ENCODE results near the gene GPC3.
"Not testable (repeated sequence)": the region's sequence is repeated elsewhere in the genome, so short reads cannot be mapped to it uniquely, and the experiment has no call there.

The GPC3 gene

DNA sequence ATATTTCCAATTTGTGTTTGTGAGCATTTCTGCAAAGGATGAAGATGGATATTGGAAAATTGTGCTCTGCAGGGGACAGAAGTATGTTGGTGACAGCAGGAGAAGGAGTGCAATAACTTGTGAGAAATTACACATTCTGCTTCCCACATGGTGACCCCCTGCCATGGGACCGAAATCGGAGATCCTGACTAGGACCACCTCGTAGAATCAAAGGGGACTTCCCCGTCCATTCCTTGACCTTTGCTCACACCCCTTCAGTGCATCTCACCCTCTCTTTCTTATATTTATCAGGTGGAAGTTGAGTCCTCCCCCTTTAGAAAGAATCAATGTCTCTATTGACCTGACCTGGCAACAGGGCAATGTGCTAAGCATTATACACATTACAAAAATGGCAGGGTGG lies 451.2 kb downstream of the GPC3 start:
- no peak for DNase-seq (ENCODE audit: low read depth)
- TF ChIP-seq, protein P1, sequence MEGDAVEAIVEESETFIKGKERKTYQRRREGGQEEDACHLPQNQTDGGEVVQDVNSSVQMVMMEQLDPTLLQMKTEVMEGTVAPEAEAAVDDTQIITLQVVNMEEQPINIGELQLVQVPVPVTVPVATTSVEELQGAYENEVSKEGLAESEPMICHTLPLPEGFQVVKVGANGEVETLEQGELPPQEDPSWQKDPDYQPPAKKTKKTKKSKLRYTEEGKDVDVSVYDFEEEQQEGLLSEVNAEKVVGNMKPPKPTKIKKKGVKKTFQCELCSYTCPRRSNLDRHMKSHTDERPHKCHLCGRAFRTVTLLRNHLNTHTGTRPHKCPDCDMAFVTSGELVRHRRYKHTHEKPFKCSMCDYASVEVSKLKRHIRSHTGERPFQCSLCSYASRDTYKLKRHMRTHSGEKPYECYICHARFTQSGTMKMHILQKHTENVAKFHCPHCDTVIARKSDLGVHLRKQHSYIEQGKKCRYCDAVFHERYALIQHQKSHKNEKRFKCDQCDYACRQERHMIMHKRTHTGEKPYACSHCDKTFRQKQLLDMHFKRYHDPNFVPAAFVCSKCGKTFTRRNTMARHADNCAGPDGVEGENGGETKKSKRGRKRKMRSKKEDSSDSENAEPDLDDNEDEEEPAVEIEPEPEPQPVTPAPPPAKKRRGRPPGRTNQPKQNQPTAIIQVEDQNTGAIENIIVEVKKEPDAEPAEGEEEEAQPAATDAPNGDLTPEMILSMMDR (IDR thresholded peaks at IDR 0.05; ENCODE audit: low read depth, low read length, missing control alignments), result no peak
- no peak overlapping the region for H3K4me3 ChIP-seq (ENCODE audit: low read depth, low read length)

DNA sequence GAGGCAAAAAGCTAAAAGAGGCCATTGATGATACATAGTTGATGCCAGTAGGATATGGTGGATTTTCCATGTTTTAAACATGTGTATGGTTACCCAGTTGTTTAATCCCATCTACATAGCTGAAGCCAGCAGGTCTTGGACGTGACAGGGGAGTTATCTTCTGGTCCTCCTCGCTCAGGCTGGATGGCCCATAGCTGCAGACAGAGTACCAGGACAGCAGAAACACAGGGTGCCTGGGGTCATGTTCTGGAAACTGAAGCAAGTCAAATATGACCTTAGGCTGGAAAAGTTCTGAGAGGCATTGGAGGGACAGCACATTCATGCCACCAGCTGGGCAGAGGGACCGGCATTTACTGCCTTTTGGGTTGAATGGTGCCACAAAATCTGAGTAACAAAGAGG lies 452.1 kb downstream of the GPC3 start:
- TF ChIP-seq, protein P1 (IDR thresholded peaks at IDR 0.05; ENCODE audit: low read depth, low read length, missing control alignments), result no peak
- no peak for DNase-seq (ENCODE audit: low read depth)
- no peak overlapping the region for H3K4me3 ChIP-seq (ENCODE audit: low read depth, low read length)

DNA sequence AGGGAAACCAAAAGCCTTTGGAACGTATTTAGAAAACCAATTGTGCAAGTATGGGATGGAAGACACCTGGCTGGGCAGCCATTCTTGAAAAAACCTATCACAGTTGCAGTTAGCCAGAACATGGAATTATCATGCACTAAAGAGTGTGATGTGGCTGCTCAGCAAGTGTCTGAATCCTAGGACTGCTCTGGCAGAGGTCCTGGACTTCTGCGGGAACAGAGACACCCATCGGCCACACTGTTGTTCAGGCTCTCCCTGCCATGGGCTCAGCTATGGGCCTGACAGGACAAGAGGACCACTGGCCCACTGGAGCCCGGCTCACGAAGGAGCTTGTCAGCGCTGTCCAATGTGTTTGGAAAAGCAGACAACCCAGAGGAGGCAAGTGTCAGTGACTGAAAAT lies 454.4 kb downstream of the GPC3 start:
- TF ChIP-seq, protein P1 (IDR thresholded peaks at IDR 0.05; ENCODE audit: low read depth, low read length, missing control alignments), result no peak

DNA sequence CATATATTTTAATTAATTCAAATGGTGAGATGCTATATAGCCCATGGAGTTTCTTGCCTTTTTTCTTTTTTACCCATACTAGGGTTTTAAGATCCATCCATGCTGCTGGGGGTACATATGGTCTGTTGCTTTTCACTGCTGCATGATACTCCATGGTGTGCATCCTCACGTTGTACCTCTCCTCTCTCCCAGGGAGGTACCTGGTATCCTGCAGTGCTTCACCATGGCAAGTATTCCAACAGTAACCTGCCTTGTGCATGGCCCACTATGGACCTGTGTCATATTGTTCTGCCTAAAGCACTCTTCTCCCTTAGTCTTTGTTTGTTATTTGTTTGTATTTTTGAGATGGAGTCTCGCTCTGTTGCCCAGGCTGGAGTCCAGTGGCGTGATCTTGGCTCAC lies 455.8 kb downstream of the GPC3 start:
- H3K4me3 ChIP-seq (ENCODE audit: low read depth, low read length), result no peak overlapping the region
- TF ChIP-seq, protein P1 (IDR thresholded peaks at IDR 0.05; ENCODE audit: low read depth, low read length, missing control alignments), result no peak
- DNase-seq (ENCODE audit: low read depth), result no peak

More for the DNA sequence above, 454.4 kb downstream of the GPC3 start:
- DNase-seq (ENCODE audit: low read depth), result no peak
- H3K4me3 ChIP-seq (ENCODE audit: low read depth, low read length), result no peak overlapping the region

DNA sequence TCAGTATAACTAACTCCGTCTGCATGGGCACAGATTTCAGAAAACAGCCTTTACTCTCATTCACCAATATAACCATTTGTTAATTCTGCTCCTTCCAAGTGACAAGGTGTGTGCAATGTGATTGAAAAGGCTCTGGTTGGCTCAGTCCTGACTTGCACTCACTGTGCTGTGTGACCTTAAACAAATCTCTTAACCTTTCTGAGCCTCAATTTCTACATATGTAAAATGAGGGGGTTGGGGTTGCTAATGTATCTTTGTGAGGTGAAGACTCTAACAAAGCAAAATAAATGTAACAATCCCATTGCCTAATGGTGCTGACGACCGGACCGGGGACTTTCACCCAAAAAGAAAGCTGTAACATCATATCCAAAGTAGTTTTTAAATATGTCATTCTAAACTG lies 457.6 kb downstream of the GPC3 start:
- DNase-seq (ENCODE audit: low read depth), result no peak
- TF ChIP-seq, protein P1 (IDR thresholded peaks at IDR 0.05; ENCODE audit: low read depth, low read length, missing control alignments), result no peak
- H3K4me3 ChIP-seq (ENCODE audit: low read depth, low read length), result no peak overlapping the region

DNA sequence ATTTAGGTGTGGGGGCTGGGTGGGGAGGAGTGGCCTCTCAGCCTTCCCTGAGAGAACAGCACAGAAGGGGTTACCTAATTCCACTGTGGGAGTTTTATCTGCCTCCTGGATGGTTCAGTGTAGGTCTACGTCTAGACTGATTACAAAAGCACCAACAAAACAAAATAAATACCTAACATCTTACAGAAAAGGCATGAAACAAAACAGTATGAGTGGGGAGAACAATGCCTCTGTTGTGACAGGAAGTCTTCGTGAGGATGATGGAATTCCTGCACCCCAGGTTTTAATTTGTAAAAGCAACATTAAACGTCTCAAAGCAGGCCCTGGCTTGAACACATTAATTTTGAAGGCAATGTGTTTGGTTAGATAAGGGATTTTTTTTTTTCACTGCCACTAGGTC lies 458.0 kb downstream of the GPC3 start:
- DNase-seq (ENCODE audit: low read depth), result no peak
- TF ChIP-seq, protein P1 (IDR thresholded peaks at IDR 0.05; ENCODE audit: low read depth, low read length, missing control alignments), result no peak

DNA sequence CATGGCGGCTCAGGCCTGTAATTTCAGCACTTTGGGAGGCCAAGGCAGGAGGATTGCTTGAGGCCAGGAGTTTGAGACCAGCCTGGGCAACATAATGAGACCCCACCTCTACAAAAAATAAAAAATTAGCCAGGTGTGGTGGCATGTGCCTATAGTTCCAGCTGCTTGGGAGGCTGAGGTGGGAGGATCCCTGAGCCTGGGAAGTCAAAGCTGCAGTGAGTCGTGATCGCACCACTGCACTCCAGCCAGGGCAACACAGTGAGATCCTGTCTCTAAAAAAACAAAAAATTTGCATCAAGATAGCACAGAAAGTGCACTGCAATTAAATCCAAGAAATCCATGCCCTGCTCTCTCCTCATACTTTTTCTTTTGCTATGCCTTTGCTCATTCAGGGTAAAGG lies 458.6 kb downstream of the GPC3 start:
- DNase-seq (ENCODE audit: low read depth); H3K4me3 ChIP-seq (ENCODE audit: low read depth, low read length): not testable (repeated sequence)

More for the DNA sequence above, 458.0 kb downstream of the GPC3 start:
- H3K4me3 ChIP-seq (ENCODE audit: low read depth, low read length), result no peak overlapping the region

DNA sequence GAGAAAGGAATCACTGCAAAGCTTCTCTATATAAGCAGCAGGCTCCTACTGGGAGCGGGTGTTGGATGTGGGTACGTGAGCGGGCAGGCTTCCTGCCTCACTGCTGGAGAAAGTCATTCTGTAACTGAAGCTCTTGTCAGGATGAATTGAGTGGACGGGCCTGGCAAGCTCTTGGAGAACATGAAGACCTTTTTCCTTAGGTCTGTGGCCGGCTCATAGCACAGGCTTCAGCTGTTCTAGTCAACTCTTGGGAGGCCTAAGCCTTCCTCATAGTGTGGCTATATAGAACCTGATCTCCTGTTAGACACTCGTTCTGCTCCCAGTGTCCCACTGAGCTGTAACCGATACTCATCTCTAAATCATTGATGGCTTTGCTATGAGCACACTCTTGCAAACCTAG lies 461.9 kb downstream of the GPC3 start:
- H3K4me3 ChIP-seq (ENCODE audit: low read depth, low read length), result no peak overlapping the region
- TF ChIP-seq, protein P1 (IDR thresholded peaks at IDR 0.05; ENCODE audit: low read depth, low read length, missing control alignments), result no peak
- no peak for DNase-seq (ENCODE audit: low read depth)
